GM18907 (cell line): ENCODE data around the gene RAB36.

Experiments used
- ATAC-seq: cut with Tn5 transposase; IDR thresholded peaks from one replicate; pipeline ENCODE4 v1.9.1; 2021; ENCODE audit warnings: mild to moderate bottlenecking, moderate library complexity; ENCODE audit not compliant: unreplicated experiment

The RAB36 gene, protein sequence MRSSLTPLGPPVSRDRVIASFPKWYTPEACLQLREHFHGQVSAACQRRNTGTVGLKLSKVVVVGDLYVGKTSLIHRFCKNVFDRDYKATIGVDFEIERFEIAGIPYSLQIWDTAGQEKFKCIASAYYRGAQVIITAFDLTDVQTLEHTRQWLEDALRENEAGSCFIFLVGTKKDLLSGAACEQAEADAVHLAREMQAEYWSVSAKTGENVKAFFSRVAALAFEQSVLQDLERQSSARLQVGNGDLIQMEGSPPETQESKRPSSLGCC

DNA sequence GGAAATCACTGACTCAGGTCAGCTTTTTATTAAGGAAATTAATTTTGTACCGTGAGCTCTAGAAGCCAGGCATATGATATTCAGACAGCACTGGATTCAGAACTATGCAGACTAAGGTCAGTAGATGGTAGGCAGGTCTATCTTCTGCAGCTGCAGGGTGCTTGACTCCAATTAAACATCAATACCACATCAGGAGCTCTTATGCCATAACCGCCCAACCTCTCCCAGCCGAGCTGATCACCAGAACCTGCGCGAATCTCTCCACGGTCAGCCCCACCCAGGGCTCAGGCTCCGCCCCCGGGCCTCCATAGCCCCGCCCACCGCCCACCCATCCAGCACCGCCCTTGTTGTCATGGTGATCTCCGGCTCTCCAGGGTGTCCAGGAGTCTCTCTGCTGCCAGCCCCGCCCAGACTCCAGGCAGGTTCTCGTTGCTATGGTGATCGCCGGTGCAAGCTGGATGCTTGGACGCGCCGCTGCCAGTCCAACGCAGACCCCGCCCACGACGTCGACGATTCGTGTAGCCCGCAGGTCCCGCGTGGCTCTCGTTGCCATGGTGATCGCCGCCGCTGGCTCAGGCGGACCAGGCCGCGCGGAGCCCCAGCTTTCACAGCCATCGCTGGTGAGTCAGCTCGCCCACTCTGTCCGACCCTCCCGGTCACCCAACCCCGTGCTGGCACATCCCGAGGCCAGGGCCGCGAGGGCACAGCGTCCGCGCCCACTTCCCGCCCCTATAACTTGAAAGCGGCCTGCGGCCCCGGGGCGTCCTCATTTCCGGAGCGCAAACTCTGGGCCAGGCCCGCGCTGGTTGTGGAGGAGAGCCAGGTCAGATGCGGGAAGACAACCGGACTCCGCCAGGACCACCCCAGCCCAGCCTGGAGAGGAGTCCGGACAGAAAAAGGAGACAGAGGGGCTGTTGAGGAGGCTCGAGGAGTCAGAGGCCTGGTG, at the start of gene RAB36:
RAB36 (plus strand) TSS at position 546 of the 946 bp plus-strand sequence. CDS start 1,140 bp downstream, outside the sequence.
- ATAC-seq, result no peak

DNA sequence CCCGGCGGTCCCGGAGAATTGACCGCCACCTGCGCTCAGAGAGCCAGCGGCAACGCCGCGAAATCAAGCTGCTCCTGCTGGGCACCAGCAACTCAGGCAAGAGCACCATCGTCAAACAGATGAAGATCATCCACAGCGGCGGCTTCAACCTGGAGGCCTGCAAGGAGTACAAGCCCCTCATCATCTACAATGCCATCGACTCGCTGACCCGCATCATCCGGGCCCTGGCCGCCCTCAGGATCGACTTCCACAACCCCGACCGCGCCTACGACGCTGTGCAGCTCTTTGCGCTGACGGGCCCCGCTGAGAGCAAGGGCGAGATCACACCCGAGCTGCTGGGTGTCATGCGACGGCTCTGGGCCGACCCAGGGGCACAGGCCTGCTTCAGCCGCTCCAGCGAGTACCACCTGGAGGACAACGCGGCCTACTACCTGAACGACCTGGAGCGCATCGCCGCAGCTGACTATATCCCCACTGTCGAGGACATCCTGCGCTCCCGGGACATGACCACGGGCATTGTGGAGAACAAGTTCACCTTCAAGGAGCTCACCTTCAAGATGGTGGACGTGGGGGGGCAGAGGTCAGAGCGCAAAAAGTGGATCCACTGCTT, 49.4 kb upstream of the RAB36 start:
- no peak for ATAC-seq

DNA sequence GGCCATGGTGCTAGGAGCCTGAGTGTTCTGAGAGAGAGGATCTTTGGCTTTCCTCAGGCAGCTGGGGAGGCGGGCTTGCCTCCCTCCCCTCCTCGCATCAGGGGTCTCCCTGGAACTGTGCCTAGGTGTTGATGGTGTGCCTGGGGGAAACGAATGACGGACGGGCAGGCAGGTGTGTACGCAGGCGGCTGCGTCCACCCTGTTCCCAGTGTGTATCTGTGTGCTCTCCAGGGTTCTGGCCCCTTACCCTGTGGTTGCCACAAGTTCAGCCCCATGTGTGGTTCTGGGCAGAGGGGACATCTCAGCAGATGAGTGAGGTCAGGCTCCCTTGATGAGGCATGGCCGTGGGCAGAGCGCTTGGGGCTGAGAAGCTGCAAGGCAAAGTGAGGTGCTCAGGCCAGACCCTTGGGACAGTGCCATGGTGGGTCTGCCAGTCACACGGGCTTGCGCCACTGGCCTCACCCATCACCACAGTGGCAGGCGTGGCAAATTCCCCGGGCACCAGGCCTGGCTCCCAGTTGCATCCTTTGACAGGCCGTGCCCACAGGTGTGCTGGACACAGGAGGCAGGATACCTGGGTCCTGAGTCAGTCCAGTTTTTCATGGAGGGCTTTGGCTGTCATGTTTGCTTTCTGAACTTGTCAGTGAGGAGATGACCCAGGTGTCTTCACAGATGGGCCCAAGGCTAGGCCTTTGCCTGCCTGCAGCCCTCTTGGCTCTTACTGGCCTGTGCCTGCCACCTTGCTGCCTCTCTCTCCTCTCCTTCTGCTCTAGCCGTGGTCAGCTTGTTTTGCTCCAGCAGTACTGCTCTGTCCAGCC, 47.7 kb upstream of the RAB36 start:
- ATAC-seq, result no peak

DNA sequence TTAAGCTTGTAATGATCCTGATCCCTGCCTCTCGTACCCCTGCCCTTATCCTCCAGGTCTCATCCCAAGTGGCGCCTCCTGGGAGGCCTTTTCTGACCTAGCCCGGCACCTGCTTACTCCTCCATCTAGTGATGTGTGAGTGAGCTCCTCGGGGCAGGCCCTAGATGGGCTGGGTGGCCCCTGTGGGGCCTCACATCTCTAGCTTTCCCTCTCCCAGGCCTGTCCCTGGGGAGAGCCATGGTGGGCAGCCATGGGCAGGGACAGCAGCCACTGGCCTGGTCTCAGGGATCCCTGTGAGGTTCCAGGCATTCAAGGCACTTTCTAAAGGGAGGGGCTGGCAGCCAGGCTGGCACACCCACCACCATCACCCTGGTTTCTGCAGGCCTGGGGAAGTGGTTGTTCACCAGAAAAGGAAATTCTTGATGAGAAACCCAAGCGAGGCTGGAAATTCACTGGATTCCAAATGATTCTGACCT, 47.0 kb upstream of the RAB36 start:
- ATAC-seq, result no peak

DNA sequence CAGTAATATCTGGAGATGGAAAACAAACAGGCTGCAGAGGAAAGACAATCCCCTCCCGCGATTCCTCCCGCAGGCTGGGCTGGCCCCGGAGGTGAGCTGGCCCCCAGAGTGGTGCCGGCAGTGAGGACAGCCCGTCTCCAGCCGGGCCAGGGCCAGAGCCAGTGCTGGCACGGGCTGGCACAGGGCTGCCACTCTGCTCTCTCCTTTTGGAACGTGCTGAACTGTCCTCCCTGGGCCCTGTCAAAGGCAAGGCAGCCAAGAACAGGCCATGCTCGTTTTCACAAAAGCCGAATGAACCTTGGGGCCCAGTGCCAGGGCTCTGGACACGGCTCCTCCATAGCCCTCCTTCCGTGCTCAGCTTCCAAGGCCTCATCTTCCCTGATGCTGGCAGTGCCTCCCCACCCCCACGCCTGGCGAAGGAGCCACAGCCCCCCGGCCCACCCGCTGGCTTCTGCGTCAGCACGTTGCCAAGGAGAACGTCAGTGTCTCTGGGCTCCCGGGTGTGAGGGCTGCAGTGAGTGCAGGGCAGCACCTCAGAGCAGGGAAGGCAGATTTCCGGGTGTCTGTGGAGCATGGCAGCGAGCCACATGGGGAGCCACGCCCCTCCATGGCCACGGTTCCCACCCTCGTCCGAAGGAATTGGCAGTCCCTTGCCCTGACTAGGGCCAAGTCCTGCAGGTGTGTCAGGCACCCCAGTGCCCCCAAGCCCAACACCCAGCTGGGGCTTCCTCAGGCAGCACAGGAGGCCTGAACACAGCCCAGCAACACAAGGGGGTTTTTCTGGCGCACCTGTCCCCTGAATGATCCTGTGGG, 46.4 kb upstream of the RAB36 start:
- no peak for ATAC-seq

DNA sequence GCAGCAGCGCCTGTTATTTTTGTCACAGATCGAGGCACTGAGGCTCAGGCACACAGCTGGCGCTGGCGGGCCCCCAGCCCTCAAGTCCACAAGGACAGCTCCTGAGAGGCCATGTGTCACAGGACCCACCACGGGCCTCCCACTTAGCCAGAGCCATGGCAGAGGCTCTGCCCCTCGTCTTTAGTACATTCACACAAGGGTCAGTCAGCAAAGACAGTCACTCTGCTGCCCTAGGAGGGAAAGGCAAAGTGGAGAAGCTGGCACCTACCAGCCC, 45.8 kb upstream of the RAB36 start:
- no peak for ATAC-seq

DNA sequence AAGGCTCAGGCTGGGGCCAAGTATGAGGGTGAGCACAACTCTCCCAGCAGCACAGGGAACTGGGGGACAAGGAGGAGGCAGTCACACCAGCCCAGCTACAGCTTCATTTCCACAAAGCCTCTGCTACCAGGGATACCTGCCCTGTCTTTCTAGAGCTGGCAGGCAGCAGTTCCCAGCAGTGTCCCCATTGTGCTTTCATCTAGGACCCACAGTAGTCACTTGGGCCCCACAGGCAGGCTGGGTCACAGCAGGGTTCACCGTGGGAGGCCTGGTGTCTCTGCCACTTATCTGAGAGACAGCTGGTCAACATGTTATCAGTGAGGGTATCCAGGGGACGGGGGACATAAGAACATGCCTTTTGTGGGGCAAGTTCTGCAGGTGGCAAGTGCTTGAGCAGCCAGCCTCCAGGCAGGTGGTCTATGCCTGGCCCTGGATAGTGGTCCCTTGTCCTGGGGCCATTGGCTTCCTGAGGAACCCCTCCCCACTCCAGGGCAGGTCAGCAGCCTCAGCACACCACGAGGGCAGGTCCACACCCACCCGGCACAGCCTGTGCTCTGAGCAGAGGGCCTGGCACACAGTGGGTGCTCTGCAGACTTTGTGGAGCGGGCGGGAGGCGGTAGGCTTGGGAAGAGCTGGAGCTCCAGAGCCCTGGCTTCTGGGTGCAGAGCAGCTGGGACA, 45.0 kb upstream of the RAB36 start:
- no peak for ATAC-seq

DNA sequence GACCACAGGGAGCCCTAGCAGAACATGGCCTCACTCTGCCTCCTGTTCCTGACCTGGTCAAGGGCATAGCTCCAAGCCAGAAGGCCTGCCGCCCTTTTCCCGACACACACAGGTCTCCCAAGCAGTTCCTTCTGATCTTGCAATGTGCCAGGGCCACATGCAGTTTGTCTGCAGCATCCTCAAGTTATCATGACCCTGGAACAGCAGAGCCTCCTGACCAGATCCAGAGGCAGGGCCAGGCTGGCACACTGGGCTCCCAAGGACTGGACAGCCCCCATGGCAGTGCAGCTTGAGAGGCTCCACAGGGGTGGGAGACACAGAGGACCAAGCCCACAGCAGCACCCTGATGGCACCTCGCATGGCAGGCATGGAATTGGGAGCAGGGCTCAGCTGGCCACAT, 43.8 kb upstream of the RAB36 start:
- no peak for ATAC-seq

DNA sequence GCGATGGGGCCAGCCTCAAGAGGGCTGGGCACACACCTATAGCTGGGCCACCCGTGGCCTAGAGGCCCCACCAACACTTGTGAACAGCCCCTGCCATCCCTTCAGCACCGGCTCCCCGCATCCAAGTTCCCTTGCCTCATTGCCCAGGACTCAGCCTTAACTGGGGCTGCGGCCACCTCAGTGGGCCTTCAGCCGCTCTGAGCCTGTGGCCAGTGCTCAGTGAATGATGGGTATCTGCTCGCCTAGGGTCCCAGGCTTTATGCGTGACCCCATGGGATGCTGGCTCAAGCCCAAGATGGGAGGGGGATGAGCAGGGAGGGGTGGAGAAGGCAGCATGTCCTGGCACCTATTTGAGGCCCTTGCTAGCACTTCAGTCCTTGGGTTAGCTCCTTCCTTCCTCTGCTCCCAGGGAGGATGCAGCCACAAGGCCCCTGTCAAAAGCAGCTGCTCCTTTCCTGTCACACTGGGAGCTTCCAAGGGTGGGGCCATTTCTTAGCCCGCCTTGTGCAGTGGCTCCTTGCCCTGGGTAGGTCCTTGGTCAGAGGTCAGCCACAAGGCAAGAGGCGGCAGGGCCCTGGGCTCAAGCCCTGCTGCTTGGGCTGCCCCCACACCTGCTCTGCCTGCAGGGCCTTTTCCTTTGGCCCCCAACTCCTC, 43.1 kb upstream of the RAB36 start:
- no peak for ATAC-seq

DNA sequence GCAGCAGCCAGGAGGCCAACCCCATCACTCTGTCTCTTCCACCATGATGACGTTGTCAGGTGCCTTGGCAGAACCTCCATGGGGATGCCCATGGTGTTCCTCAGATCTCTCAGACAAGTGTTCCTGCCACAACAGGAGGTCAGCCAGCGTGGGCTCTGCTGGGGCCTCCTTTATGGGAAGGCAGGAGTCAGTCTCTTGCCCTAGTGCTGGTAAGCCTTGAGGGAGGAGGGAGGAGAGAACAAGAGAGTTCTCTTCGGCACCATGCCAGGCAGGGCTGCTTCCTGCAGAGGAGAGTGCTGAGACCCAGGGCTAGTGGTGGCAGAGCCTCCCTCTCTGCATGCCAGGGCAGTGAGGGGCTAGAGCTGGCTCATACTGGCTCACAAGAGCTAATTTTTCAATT, 42.5 kb upstream of the RAB36 start:
- ATAC-seq, result no peak

DNA sequence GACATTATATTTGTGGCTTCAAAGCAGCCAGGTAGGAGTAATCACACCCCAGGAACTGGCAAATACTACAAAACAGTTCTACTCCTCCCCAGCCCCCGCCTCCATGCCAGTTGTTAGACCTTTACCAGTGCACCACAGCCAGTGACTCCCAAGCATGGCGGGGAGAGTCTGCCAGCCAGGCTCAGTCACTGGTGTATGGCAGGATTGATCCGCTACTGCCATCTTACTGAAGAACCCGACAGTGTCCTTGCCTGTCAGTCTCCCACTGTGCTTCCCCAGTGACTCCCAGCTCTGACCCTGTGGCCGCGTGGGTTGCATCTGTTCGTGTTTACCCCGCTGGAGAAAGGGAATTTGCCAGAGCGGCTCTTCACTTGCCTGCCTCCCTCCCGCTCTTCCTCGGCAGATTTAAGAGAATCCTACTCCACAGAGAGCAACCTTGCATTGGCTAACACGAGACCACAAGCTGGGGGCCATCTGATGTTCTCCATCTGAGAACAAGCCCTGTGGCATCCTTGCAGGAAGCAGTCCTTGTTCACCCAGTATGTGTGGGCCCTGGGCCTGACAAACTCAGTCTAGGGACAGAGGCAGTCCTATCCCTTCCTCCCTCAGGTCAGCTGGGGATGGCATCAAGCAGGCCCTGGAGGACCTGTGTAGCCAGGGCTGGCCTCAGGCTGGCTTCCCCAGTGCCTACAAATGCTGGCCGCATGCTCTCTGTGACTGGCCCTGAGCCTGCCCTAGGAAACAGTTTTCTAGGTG, 41.9 kb upstream of the RAB36 start:
- no peak for ATAC-seq

DNA sequence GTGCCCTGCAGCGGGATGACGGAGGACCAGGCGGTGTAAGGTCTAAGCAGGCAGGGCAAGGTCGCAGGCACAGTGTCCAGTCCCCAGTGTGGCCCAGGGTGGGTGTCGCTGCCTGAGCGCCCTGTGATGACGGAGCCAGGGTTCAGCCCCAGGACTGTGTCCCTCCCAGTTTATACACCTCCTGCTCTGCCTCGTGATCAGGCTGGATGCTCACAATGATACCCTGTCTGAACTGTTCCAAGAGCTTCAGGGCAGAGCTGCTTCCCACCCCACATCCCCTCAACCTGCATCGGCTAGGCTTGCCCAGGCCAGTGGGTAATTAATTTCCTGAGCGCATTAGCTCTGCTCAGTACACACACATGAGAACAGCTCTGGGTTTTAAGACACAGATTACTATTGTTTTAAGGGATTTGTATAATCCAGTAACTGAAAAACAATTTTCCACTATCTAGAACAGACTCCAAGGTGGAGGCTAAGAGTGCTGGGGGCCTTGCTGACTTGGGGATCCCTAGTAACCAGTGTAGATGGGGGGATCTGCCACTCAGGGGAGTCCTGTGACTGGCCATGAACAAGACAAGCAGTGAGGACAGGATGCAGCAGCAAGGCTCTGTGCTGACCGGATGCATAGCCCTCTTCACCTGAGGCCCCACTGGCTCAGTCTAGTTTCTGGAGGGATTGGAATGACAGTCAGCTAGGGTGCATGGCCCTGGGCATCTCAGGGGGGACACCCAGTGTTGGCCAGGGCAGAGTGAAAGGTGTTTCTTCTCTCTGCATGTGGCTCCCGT, 40.9 kb upstream of the RAB36 start:
- no peak for ATAC-seq

DNA sequence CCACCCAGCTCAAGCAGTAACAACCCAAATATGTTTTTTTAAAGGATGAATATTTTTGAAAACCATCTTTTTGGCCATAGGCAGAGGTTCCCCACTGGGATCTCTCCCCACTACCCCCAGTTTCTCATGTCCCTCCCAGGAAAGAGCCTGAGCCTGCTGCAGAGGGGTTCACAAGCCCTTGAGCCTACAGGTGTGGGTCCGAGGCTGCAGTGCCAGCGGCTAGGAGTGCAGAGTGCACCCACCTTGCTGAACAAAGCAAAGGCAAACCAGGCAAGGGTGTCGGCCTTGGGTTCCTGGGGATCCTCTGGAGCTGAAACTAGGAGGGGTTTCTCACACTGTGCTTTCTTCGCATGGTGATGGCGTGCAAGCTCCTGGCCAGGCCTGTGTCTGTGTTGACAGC, 40.0 kb upstream of the RAB36 start:
- ATAC-seq, result no peak

DNA sequence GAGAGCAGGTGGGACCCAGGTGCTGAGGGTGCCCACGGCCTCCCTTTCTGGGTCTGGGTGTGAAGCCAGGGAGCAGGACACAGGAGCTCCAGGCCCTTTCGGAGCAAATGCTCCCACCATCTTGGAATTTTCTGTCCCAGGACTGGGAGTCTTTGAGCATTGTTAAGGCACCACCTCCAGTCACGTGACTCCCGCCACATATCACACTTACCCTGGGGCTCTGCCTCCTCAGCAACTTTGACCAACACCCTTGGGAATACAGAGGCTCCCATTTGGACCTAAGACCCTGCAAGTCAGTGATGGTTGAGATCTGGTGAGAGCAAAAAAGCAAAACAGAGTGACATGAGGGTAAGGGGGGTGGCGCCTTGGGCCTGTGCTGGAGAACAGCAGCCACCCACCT, 39.4 kb upstream of the RAB36 start:
- no peak for ATAC-seq

DNA sequence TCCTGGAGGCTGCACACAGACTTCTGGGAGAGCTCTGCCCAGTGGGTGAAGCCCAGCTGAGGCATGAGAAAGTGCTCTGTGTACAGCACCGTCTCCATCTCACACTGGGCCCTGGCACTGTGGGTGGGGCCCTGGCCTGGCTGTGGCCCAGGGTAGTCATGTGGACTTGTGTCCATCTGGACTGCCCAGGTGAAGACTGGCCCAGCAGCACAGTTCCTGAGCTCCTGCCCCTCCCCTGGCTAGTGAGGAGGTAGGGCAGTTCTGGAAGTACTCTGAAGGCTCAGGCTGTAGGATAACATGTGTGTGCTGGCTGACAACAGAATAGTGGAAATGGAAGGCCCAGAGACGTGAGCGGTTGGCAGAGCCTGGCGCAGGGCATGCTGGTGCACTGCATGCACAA, 38.9 kb upstream of the RAB36 start:
- ATAC-seq, result no peak

DNA sequence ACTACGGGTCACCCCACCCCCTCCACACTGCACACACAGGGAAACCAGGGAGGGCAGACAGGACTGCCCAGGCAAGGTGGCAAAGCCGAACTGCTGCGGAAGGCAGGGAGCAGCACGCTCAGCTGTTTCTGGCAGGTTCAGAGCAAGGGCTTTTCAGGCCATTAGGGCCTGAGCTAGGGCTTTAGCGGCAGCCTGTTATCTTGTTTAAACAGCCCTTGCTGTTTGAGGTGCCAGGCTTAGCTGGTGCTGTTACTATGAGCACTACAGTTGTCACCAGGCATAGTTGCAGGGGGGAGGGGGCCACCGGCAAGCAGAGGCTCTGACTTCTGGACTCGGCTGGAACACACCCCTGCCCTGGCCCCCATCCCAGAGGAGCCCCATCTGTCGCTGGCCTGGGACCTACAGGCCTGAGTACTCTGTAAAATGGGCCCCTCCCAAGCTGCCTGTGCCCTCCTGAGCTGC, 38.3 kb upstream of the RAB36 start:
- ATAC-seq, result no peak

DNA sequence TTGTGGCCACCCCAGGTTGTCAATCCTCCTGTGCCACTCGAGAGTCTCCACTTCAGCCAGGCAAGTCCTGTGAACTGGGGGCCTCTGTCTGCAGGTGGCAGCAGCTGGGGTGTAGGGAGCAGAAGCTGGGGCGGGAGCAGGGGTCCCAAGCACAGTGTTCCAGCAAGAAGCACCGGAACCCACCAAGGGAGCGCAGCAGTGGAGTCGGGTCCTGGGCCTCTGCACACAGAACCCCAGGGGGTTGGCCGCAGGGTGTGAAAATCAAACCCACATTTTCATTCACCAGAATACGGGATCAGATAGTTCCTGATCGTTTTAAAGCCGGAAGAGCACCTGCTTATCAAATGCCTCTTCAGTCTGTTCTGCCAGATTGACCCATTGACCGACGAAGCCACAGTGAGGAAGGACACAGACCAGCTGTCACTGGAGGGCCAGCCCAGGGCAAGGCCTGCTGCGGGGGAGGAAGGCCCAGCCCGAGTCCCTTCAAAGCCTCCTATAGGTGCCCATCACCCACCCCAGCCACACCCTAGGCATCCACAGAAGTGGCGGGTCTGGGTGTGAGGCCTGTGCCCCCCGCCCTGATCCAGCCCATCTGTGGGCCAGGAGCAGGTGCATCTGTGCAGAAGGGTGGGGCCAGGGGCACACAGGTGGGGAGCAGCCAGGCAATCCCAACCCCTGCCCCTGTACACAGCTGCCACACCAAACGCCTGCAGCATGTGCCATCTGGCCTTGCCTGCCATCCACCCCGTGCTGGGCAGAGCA, 37.6 kb upstream of the RAB36 start:
- no peak for ATAC-seq
